NB4 (cell line): Measurements from ENCODE around the gene SNTB2.
A peak's percentile ranks its signal among the peaks of the same experiment; 100 is the strongest.
"Not testable (repeated sequence)": the region's sequence is repeated elsewhere in the genome, so short reads cannot be mapped to it uniquely, and the experiment has no call there.

Source experiments
- DNase-seq: peaks from one replicate; pipeline ENCODE4 v3.0.0; 2010; ENCODE audit warnings: low read depth
- H3K4me3 ChIP-seq: one replicate; pipeline ENCODE4 v1.5.1; 2011; ENCODE audit warnings: mild to moderate bottlenecking, low read depth, low read length, moderate library complexity
- MAX ChIP-seq: IDR thresholded peaks from 2 replicates; pipeline ENCODE4 v1.6.1; 2011; ENCODE audit warnings: low read depth, low read length
- MYC ChIP-seq: IDR thresholded peaks from 2 replicates; pipeline ENCODE4 v1.6.1; 2011; ENCODE audit warnings: low read depth, low read length
- POLR2A ChIP-seq: IDR thresholded peaks from 2 replicates; pipeline ENCODE4 v1.6.1; 2011; ENCODE audit warnings: mild to moderate bottlenecking; ENCODE audit not compliant: insufficient read length; ENCODE audit errors: extremely low read depth
- TF ChIP-seq, protein P1 (sequence below): IDR thresholded peaks from one replicate; pipeline ENCODE4 v1.5.1; 2012; ENCODE audit warnings: low read depth, low read length

Gene SNTB2

GRCh38 chr16:69186642-69187445, at the start of gene SNTB2:
SNTB2 (plus strand) TSS chr16:69187164; CDS start chr16:69187167, 3 bp downstream.
- peak; percentile 93 for DNase-seq

GRCh38 chr16:69138608-69139007, 48.4 kb upstream of the SNTB2 start:
- DNase-seq: no peak
- TF ChIP-seq MYC (no peak), MAX (no peak), POLR2A (no peak)
- TF ChIP-seq, protein P1, sequence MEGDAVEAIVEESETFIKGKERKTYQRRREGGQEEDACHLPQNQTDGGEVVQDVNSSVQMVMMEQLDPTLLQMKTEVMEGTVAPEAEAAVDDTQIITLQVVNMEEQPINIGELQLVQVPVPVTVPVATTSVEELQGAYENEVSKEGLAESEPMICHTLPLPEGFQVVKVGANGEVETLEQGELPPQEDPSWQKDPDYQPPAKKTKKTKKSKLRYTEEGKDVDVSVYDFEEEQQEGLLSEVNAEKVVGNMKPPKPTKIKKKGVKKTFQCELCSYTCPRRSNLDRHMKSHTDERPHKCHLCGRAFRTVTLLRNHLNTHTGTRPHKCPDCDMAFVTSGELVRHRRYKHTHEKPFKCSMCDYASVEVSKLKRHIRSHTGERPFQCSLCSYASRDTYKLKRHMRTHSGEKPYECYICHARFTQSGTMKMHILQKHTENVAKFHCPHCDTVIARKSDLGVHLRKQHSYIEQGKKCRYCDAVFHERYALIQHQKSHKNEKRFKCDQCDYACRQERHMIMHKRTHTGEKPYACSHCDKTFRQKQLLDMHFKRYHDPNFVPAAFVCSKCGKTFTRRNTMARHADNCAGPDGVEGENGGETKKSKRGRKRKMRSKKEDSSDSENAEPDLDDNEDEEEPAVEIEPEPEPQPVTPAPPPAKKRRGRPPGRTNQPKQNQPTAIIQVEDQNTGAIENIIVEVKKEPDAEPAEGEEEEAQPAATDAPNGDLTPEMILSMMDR: no peak
- H3K4me3 ChIP-seq: no peak overlapping the region

More at GRCh38 chr16:69186642-69187445, at the start of gene SNTB2:
- peak within 1 kb of the TSS; percentile 64 for H3K4me3 ChIP-seq
- TF ChIP-seq, protein P1: no peak
- TF ChIP-seq MAX (peak; percentile 19; the same call in 1 of the 2 replicates), MYC (peak; percentile 23; the same call in 1 of the 2 replicates), POLR2A (no peak)

DNA sequence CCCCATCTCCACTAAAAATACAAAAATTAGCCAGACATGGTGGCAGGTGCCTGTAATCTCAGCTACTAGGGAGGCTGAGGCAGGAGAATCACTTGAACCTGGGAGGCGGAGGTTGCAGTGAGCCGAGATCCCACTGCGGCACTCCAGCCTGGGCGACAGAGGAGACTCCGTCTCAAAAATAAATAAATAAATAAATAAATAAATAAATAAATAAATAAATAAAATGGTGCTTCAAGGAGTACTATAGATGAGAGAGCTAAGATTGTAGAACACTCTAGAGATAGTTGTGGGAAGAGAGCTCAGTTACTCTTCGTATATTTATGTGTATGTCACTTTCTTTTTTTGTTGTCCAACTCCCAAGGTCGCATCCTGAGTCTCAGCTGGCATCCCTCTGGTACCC, 47.5 kb upstream of the SNTB2 start:
- not testable (repeated sequence) for H3K4me3 ChIP-seq, DNase-seq

DNA sequence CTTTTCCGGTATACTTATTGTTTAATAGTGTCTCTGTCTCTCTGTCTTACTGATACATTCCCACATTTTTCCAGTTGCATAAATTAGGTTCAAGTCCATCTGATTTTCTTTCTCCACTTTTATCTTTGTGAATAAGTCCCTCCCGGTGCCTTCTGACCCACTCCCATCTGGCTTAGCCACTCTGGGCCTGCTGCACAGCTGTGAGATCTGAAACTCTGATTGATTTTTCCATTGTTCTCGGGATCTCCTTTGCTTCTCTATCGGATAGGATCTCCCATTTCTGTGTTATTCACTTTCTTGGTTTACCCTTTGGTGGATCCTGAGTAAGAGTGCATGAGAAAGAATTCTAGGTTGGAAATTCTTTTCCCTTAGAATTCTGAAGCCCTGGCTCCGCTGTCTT, 46.0 kb upstream of the SNTB2 start:
- H3K4me3 ChIP-seq: no peak overlapping the region
- DNase-seq: no peak
- TF ChIP-seq POLR2A: no peak
- TF ChIP-seq, protein P1: no peak
- TF ChIP-seq MAX: no peak
- TF ChIP-seq MYC: no peak

DNA sequence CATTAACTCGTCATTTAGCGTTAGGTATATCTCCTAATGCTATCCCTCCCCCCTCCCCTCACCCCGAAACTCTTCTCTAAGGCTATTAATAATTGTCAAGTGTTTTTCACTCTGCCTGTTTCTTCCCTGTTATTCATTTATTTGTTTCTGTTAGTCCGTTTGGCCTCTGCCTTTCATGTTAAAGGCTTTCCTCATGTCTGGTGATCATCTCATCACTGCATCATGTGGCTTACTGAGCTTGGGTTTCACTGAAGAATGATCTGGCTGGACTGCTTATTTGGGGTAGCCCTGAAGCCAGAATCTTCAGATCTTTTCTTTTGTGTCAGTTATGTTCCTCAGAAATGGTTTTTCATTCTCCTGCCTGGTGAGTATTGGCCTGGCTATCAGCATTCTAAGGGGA, 45.0 kb upstream of the SNTB2 start:
- DNase-seq: no peak
- H3K4me3 ChIP-seq: no peak overlapping the region
- TF ChIP-seq, protein P1: no peak
- no peak for TF ChIP-seq MAX
- no peak for TF ChIP-seq MYC
- no peak for TF ChIP-seq POLR2A

- peak; percentile 45 for DNase-seq
- no peak overlapping the region for H3K4me3 ChIP-seq
- TF ChIP-seq MAX (no peak), POLR2A (no peak), MYC (no peak)
- TF ChIP-seq, protein P1: no peak
Measured at GRCh38 chr16:69143116-69143515, 43.8 kb upstream of the SNTB2 start.
